Kidney (tissue), 14 donors: Measurements from ENCODE around the gene SLC30A4. TPM values are rescaled to one million over a fixed set of nuclear protein-coding genes. Genes with fewer than 3 reads are reported as not detected.

ENCODE experiments used
- DNase-seq, 5 donors: peaks; one replicate each; pipeline ENCODE4 v3.0.0-alpha.2; 2013 to 2020
- FAIRE-seq: peaks from 2 replicates; lab custom pipeline; 2012; peaks lifted over from hg19 to GRCh38; lab: Jason Lieb, UNC
- H3K27ac ChIP-seq, 2 donors: one replicate each; pipeline ENCODE4 v1.7.0; 2013; ENCODE audit warnings: low read depth in 2 of 2, low read length in 2 of 2, inconsistent platforms in 1 of 2
- H3K27me3 ChIP-seq: one replicate; pipeline ENCODE4 v1.7.1; 2013; ENCODE audit warnings: low read length, inconsistent platforms; ENCODE audit not compliant: control insufficient read depth, insufficient read depth
- H3K36me3 ChIP-seq, 3 donors: one replicate each; pipeline versions ENCODE4 v1.7.0 to v1.7.1; 2013; ENCODE audit warnings: low read length in 3 of 3, control low read depth in 1 of 3, inconsistent platforms in 1 of 3; ENCODE audit not compliant: insufficient read depth in 3 of 3, control insufficient read depth in 2 of 3
- H3K4me1 ChIP-seq, 3 donors: one replicate each; pipeline versions ENCODE4 v1.7.0 to v1.7.1; 2013; ENCODE audit warnings: low read length in 3 of 3, inconsistent platforms in 1 of 3, low read depth in 1 of 3; ENCODE audit not compliant: control insufficient read depth in 2 of 3, insufficient read depth in 2 of 3
- H3K4me3 ChIP-seq, 3 donors: one replicate each; pipeline versions ENCODE4 v1.7.0 to v1.8.1; 2013; ENCODE audit warnings: low read length in 3 of 3, control low read depth in 1 of 3, inconsistent platforms in 1 of 3
- H3K9ac ChIP-seq, 3 donors: one replicate each; pipeline versions ENCODE4 v1.7.0 to v1.7.1; 2013; ENCODE audit warnings: low read length in 3 of 3, control low read depth in 1 of 3, inconsistent platforms in 1 of 3
- H3K9me3 ChIP-seq, 3 donors: one replicate each; pipeline versions ENCODE4 v1.7.0 to v1.7.1; 2013; ENCODE audit warnings: low read length in 3 of 3, control low read depth in 1 of 3, inconsistent platforms in 1 of 3; ENCODE audit not compliant: control insufficient read depth in 2 of 3, insufficient read depth in 1 of 3
- intact Hi-C: fragments of 100-400 bp; cut with DNase I; formaldehyde crosslinking; loops from one replicate; pipeline ENCODE4 v1.11.1; 2022
- polyA plus RNA-seq: library from polyadenylated mRNA; stranded (reverse); fragments of 350-450 nt; fragmentation: Illumina TruSeq; extraction: RNeasy Lipid Tissue Mini Kit (QIAGEN cat#74804); gene quantifications from one replicate; pipeline ENCODE4 v1.2.3, GENCODE V29; 2014; ENCODE audit warnings: low read depth, low replicate concordance; ENCODE audit not compliant: insufficient read depth
- total RNA-seq: library from RNA; stranded (reverse); fragmentation: NEBNext Ultra II Directional; extraction: Animal tissue kit (Norgen Biotek cat#: 25700); gene quantifications from one replicate; pipeline ENCODE4 v1.2.1, GENCODE V29; 2021
- TF ChIP-seq, protein P1 (sequence below): IDR thresholded peaks from 3 replicates; pipeline ENCODE4 v1.5.1; 2012; ENCODE audit warnings: mild to moderate bottlenecking, moderate library complexity, borderline replicate concordance; ENCODE audit not compliant: insufficient read depth; ENCODE audit errors: extremely low read depth
- donor health status: control.
- donor health status: control.
- donor health status: control.
- donor health status: control.
- donor health status: control.
- donor health status: DM: yes; HTN: yes; CAD: no.
- donor health status: Normal renal cell carcinoma (clear cell type).

SLC30A4 gene
- total and polyA plus RNA-seq, 2 donors from 2014 or later, result 3.1 to 7.4 TPM

DNA sequence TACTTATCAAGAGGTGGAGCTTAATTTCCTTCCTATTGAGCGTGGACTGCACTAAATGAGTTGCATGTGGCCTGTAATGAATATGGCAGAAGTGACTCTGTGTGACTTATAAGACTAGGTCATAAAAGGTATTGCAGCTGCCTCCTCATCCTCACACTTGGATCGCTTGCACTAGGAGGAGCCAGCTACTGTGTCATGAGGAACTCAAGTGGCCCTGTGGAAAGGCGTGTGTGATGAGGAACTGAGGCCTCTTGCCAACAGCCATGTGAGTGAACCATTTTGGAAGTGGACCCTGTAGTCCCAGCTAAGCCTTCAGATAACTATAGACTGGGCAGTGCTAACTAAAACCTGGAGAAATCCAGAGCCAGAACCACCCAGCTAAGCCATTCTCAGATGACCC lies 7.1 kb upstream of the SLC30A4 start:
- Histone ChIP-seq H3K27me3 (no peaks in the 10 kb centered on the region), H3K9me3 (no peaks in the 10 kb centered on the region), H3K4me3 (no peak overlapping the region), H3K27ac (no peak overlapping the region), H3K9ac (no peak overlapping the region), H3K36me3 (no peaks in the 10 kb centered on the region), H3K4me1 (no peaks in the 10 kb centered on the region)
- no peak for DNase-seq
- TF ChIP-seq, protein P1, sequence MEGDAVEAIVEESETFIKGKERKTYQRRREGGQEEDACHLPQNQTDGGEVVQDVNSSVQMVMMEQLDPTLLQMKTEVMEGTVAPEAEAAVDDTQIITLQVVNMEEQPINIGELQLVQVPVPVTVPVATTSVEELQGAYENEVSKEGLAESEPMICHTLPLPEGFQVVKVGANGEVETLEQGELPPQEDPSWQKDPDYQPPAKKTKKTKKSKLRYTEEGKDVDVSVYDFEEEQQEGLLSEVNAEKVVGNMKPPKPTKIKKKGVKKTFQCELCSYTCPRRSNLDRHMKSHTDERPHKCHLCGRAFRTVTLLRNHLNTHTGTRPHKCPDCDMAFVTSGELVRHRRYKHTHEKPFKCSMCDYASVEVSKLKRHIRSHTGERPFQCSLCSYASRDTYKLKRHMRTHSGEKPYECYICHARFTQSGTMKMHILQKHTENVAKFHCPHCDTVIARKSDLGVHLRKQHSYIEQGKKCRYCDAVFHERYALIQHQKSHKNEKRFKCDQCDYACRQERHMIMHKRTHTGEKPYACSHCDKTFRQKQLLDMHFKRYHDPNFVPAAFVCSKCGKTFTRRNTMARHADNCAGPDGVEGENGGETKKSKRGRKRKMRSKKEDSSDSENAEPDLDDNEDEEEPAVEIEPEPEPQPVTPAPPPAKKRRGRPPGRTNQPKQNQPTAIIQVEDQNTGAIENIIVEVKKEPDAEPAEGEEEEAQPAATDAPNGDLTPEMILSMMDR, result no peak
- intact Hi-C loops, result no loop called here
- no peak for FAIRE-seq

DNA sequence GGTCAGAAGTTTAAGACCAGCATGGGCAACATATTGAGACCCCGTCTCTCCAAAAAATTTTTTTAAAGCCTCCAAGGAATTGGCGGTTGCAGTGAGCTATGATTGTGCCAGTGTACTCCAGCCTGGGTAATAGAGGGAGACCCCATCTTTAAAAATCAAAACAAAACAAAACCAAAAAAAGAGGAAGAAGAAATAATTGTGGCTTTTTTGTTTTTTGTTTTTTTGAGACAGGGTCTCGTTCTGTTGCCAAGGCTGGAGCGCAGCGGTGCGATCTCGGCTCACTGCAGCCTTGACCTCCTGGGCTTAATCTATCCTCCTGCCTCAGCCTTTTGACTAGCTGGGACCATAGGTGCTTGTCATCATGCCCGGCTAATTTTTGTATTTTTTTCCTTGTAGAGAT lies 4.5 kb upstream of the SLC30A4 start:
- Histone ChIP-seq H3K4me3 (no peak overlapping the region), H3K9me3 (no peaks in the 10 kb centered on the region), H3K27ac (no peak overlapping the region), H3K9ac (no peak overlapping the region), H3K4me1 (peaks cover 0 to 4% (median 0%) of the 10 kb centered on the region in 3 donors), H3K27me3 (no peaks in the 10 kb centered on the region), H3K36me3 (no peaks in the 10 kb centered on the region)
- FAIRE-seq (no peak), DNase-seq (no peak)
- intact Hi-C loops, result no loop called here
- TF ChIP-seq, protein P1, result no peak

DNA sequence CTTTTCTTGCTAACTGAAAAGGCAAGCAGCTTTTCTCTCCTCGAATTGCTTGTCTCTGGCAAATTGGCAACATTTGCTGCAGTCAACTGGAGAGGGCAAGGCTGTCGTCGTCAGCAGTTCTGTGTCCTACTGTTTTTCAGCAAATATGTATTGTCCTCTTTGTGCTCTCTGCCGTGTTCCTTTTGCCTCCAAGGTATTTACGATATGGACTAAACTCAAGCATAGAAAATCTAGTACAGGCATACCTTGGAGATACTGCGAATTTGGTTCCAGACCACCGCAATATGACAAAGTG lies 558 bp upstream of the SLC30A4 start:
- peak overlapping the region; percentile 63 to 80 (median 71) for H3K4me3 ChIP-seq
- H3K27me3 ChIP-seq, result no peaks in the 10 kb centered on the region
- intact Hi-C loops, result no loop called here
- peaks cover 2 to 11% (median 3%) of the 10 kb centered on the region in 3 donors for H3K4me1 ChIP-seq
- TF ChIP-seq, protein P1, result no peak
- no peaks in the 10 kb centered on the region for H3K36me3 ChIP-seq
- H3K9me3 ChIP-seq, result no peaks in the 10 kb centered on the region
- peak overlapping the region in 2 of 3 donors; percentile 62 to 87 for H3K9ac ChIP-seq
- DNase-seq, result no peak
- peak overlapping the region; percentile 24 to 78 for H3K27ac ChIP-seq
- no peak for FAIRE-seq
